K562 (cell line): ENCODE measurements around the gene TFDP1. TPM values are rescaled to one million over a fixed set of nuclear protein-coding genes. Genes with fewer than 3 reads are reported as not detected.

Experiments used
- CHCHD3 ChIP-seq: fragments of 250-450 bp; sonication (Bioruptor Pico); IDR thresholded peaks from 2 replicates; pipeline ENCODE4 v2.1.2; 2022; ENCODE audit warnings: mild to moderate bottlenecking
- DPF2 ChIP-seq: fragments of 450-650 bp; IDR thresholded peaks from 2 replicates; pipeline ENCODE4 v1.6.1; 2016
- ETS2 ChIP-seq: IDR thresholded peaks from 2 replicates; pipeline ENCODE4 v1.6.1; 2016; ENCODE audit warnings: borderline replicate concordance, missing genetic modification characterization, mild to moderate bottlenecking, moderate library complexity, missing compliant biosample characterization; ENCODE audit not compliant: poor library complexity, severe bottlenecking
- FOXM1 ChIP-seq, 2 experiments: fragments of 450-650 bp in 1 of 2; sonication (generic) in 1 of 2; formaldehyde crosslinking in 1 of 2; IDR thresholded peaks; 2 replicates each; pipeline versions ENCODE4 v1.6.1 to v1.9.0; 2017 to 2022; ENCODE audit warnings: low read depth in 2 of 2, mild to moderate bottlenecking in 2 of 2, missing genetic modification reagents in 1 of 2, moderate library complexity in 1 of 2
- GABPB2 ChIP-seq: fragments of 250-450 bp; sonication (Bioruptor Pico); conservative IDR thresholded peaks from 2 replicates; pipeline ENCODE4 v1.5.1; 2021; ENCODE audit warnings: mild to moderate bottlenecking
- HDAC8 ChIP-seq: fragments of 450-650 bp; IDR thresholded peaks from 2 replicates; pipeline ENCODE4 v1.6.1; 2016; ENCODE audit warnings: mild to moderate bottlenecking, missing genetic modification characterization, moderate library complexity, missing compliant biosample characterization
- IFI16 ChIP-seq: fragments of 250-450 bp; sonication (Bioruptor Pico); IDR thresholded peaks from 2 replicates; pipeline ENCODE4 v2.1.2; 2022; ENCODE audit warnings: mild to moderate bottlenecking, inconsistent platforms
- MTA1 ChIP-seq: fragments of 450-650 bp; IDR thresholded peaks from 2 replicates; pipeline ENCODE4 v1.6.1; 2017; ENCODE audit warnings: borderline replicate concordance
- TRIM25 ChIP-seq: fragments of 450-650 bp; IDR thresholded peaks from 2 replicates; pipeline ENCODE4 v1.7.0; 2016; ENCODE audit warnings: borderline replicate concordance
- ZBTB9 ChIP-seq: fragments of 450-650 bp; formaldehyde crosslinking; IDR thresholded peaks from 2 replicates; pipeline ENCODE4 v1.4.0; 2020; ENCODE audit warnings: mild to moderate bottlenecking, moderate library complexity
- ZNF143 ChIP-seq: sonication (generic); formaldehyde crosslinking; IDR thresholded peaks from 2 replicates; pipeline ENCODE4 v1.9.0; 2022; ENCODE audit warnings: mild to moderate bottlenecking, missing genetic modification reagents
- ZNF324 ChIP-seq: fragments of 250-450 bp; sonication (Bioruptor Pico); IDR thresholded peaks from 2 replicates; pipeline ENCODE4 v1.4.0; 2020; ENCODE audit warnings: mild to moderate bottlenecking
- ZNF586 ChIP-seq: fragments of 450-650 bp; formaldehyde crosslinking; conservative IDR thresholded peaks from 2 replicates; pipeline ENCODE4 v1.4.0; 2020; ENCODE audit warnings: mild to moderate bottlenecking, moderate library complexity
- ZZZ3 ChIP-seq: fragments of 450-650 bp; IDR thresholded peaks from 2 replicates; pipeline ENCODE4 v1.6.1; 2016; ENCODE audit warnings: antibody characterized with exemption, mild to moderate bottlenecking, moderate library complexity
- polyA plus RNA-seq, 8 experiments: library from polyadenylated mRNA; depleted of rRNA in 4 of 8; stranded (reverse) in 5 of 8; unstranded in 3 of 8; fragments of >200 nt; fragmentation: Nextera tagmentation in 2 of 8; fragmentation: Illumina TruSeq in 1 of 8; extraction: Ambion mirVana in 2 of 8; extraction: Trizol in 1 of 8; gene quantifications; 2 replicates each; pipeline versions ENCODE4 v1.2.1 to v1.2.3, GENCODE V29; 2011 to 2014; ENCODE audit warnings: inconsistent platforms in 1 of 8, missing spikeins in 1 of 8
- total RNA-seq, 7 experiments: library from RNA; depleted of rRNA in 6 of 7; stranded (reverse); fragments of >200 nt in 6 of 7; fragmentation: Illumina TruSeq in 2 of 7; extraction: Trizol in 2 of 7; gene quantifications; 2 replicates each; pipeline versions ENCODE4 v1.2.1 to v1.2.3, GENCODE V29; 2011 to 2021; ENCODE audit warnings: low replicate concordance in 1 of 7

The TFDP1 gene
- total and polyA plus RNA-seq, 9 of the 15 experiments (the other 6 are each of a cell fraction or from before 2014, with no cell fraction given), result 33.8 to 145 (median 69.1) TPM

GRCh38 chr13:113621046-113621445 is 36.5 kb downstream of the TFDP1 start (continued):
- TF ChIP-seq TRIM25 (no peak), ZNF143 (CRISPR knock-in tag) (no peak), DPF2 (no peak), FOXM1 (IDR thresholded peaks at IDR 0.05; ENCODE audit: low read depth) (no peak), FOXM1 (CRISPR knock-in tag; IDR thresholded peaks at IDR 0.05; ENCODE audit: low read depth) (no peak), CHCHD3 (CRISPR knock-in tag) (no peak), ETS2 (tag) (no peak), ZBTB9 (no peak), MTA1 (no peak), ZNF586 (CRISPR knock-in tag) (no peak), ZNF324 (no peak), IFI16 (CRISPR knock-in tag) (no peak), HDAC8 (tag) (no peak), GABPB2 (CRISPR knock-in tag) (no peak), ZZZ3 (no peak)
